Stimulated activated naive CD8-positive, alpha-beta T cell treated with anti-CD3 and anti-CD28 coated beads, Interleukin-15, Interleukin-2, amounts not matched to agents 100 ng/mL and 50 ng/mL, for 24 hours (primary cell): ENCODE results near the gene POM121.
"Not testable (repeated sequence)": the region's sequence is repeated elsewhere in the genome, so short reads cannot be mapped to it uniquely, and the experiment has no call there.

Source experiments
- H3K27ac Mint-ChIP-seq: one replicate; pipeline ENCODE4 v1.8.0; 2021; ENCODE audit warnings: mild to moderate bottlenecking, mixed read lengths
- H3K27me3 Mint-ChIP-seq: one replicate; pipeline ENCODE4 v1.8.0; 2021; ENCODE audit warnings: mixed read lengths
- H3K36me3 Mint-ChIP-seq: one replicate; pipeline ENCODE4 v1.8.0; 2021; ENCODE audit warnings: low read depth, mixed read lengths
- H3K4me1 Mint-ChIP-seq: one replicate; pipeline ENCODE4 v1.8.0; 2021; ENCODE audit warnings: low read depth, mixed read lengths
- H3K4me3 Mint-ChIP-seq: one replicate; pipeline ENCODE4 v1.8.0; 2021; ENCODE audit warnings: mild to moderate bottlenecking, mixed read lengths
- H3K9me3 Mint-ChIP-seq: one replicate; pipeline ENCODE4 v1.8.0; 2021; ENCODE audit warnings: mixed read lengths

Gene POM121

GRCh38 chr7:72942022-72942705, 17.3 kb downstream of the POM121 start:
- not testable (repeated sequence) for H3K27me3 Mint-ChIP-seq, H3K9me3 Mint-ChIP-seq, H3K4me1 Mint-ChIP-seq, H3K27ac Mint-ChIP-seq, H3K4me3 Mint-ChIP-seq
- H3K36me3 Mint-ChIP-seq: peaks cover 32% of the 10 kb centered on the region

DNA sequence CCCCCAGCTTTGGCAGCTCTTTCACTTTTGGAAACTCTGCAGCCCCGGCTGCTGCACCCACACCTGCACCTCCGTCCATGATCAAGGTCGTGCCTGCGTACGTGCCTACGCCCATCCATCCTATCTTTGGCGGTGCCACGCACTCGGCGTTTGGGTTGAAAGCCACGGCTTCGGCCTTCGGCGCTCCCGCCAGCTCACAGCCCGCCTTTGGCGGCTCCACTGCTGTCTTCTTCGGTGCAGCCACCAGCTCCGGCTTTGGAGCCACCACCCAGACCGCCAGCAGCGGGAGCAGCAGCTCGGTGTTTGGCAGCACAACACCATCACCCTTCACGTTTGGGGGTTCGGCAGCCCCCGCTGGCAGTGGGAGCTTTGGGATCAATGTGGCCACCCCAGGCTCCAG, 18.1 kb downstream of the POM121 start:
- peaks cover 30% of the 10 kb centered on the region for H3K36me3 Mint-ChIP-seq
- not testable (repeated sequence) for H3K9me3 Mint-ChIP-seq, H3K4me3 Mint-ChIP-seq, H3K27ac Mint-ChIP-seq, H3K4me1 Mint-ChIP-seq, H3K27me3 Mint-ChIP-seq

DNA sequence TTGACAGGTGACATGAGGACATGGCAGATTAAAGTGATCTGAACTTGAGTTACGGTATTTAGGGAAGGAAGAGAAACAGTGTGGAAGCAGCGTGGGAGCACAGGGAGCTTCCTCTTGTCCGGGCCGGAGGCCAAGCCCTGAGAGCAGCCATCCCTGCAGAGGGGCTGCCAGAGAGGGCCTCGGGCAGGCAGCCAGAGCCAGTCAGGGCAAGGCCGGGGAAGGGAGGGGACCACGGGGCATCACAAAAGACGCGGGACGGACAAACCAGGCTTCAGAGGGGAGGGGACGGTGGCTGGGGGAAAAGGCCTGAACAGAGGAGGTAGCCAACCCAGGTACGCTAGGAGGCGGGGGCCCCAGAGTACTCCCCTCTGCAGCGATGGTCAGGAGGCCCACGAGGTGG, 20.0 kb downstream of the POM121 start:
- not testable (repeated sequence) for H3K27me3 Mint-ChIP-seq, H3K4me1 Mint-ChIP-seq, H3K9me3 Mint-ChIP-seq, H3K27ac Mint-ChIP-seq, H3K4me3 Mint-ChIP-seq
- peaks cover 17% of the 10 kb centered on the region for H3K36me3 Mint-ChIP-seq

DNA sequence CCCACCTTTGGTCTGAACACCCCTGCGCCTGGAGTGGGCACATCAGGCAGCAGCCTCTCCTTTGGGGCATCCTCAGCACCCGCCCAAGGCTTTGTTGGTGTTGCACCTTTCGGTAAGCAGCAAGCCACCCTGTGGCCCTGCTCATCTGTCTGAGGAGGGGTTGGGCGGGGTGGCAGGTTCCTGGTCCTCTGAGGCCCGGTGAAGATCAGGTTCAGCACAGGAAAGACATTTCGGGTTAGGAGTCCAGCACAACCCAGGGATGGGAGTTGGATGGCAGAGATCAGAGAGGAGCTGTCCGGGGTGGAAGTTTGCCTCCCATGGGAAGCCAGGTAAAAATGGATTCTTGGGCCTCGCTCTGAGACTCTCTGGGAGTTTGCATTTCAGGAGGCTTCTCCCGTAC, 20.7 kb downstream of the POM121 start:
- not testable (repeated sequence) for H3K4me3 Mint-ChIP-seq, H3K27ac Mint-ChIP-seq, H3K4me1 Mint-ChIP-seq, H3K9me3 Mint-ChIP-seq, H3K27me3 Mint-ChIP-seq
- peaks cover 17% of the 10 kb centered on the region for H3K36me3 Mint-ChIP-seq

- H3K27ac Mint-ChIP-seq, H3K9me3 Mint-ChIP-seq, H3K27me3 Mint-ChIP-seq, H3K4me1 Mint-ChIP-seq, H3K4me3 Mint-ChIP-seq: not testable (repeated sequence)
- peaks cover 15% of the 10 kb centered on the region for H3K36me3 Mint-ChIP-seq
Observed at GRCh38 chr7:72946130-72946745, 21.3 kb downstream of the POM121 start.

GRCh38 chr7:72948714-72949113, 23.8 kb downstream of the POM121 start:
- H3K4me3 Mint-ChIP-seq, H3K9me3 Mint-ChIP-seq, H3K4me1 Mint-ChIP-seq, H3K27me3 Mint-ChIP-seq, H3K27ac Mint-ChIP-seq: not testable (repeated sequence)
- peaks cover 14% of the 10 kb centered on the region for H3K36me3 Mint-ChIP-seq

GRCh38 chr7:72949276-72949675, 24.4 kb downstream of the POM121 start:
- not testable (repeated sequence) for H3K4me1 Mint-ChIP-seq, H3K4me3 Mint-ChIP-seq, H3K9me3 Mint-ChIP-seq, H3K27me3 Mint-ChIP-seq, H3K27ac Mint-ChIP-seq
- peaks cover 11% of the 10 kb centered on the region for H3K36me3 Mint-ChIP-seq

- not testable (repeated sequence) for H3K4me3 Mint-ChIP-seq, H3K27me3 Mint-ChIP-seq, H3K9me3 Mint-ChIP-seq, H3K4me1 Mint-ChIP-seq, H3K36me3 Mint-ChIP-seq, H3K27ac Mint-ChIP-seq
Observed at GRCh38 chr7:72949686-72950085, 24.8 kb downstream of the POM121 start.

- H3K27me3 Mint-ChIP-seq, H3K9me3 Mint-ChIP-seq, H3K4me3 Mint-ChIP-seq, H3K27ac Mint-ChIP-seq, H3K4me1 Mint-ChIP-seq, H3K36me3 Mint-ChIP-seq: not testable (repeated sequence)
Observed at GRCh38 chr7:72950432-72950831, 25.5 kb downstream of the POM121 start.

GRCh38 chr7:72953901-72954562, 29.1 kb downstream of the POM121 start:
- H3K27ac Mint-ChIP-seq, H3K4me1 Mint-ChIP-seq, H3K9me3 Mint-ChIP-seq, H3K27me3 Mint-ChIP-seq, H3K36me3 Mint-ChIP-seq: not testable (repeated sequence)
- peak overlapping the region; percentile 64 for H3K4me3 Mint-ChIP-seq

- not testable (repeated sequence) for H3K4me1 Mint-ChIP-seq, H3K36me3 Mint-ChIP-seq, H3K27me3 Mint-ChIP-seq, H3K9me3 Mint-ChIP-seq
- H3K4me3 Mint-ChIP-seq: peak overlapping the region; percentile 77
- peak overlapping the region; percentile 75 for H3K27ac Mint-ChIP-seq
Observed at GRCh38 chr7:72954563-72955198, 29.8 kb downstream of the POM121 start.

- H3K9me3 Mint-ChIP-seq, H3K27me3 Mint-ChIP-seq, H3K4me3 Mint-ChIP-seq, H3K27ac Mint-ChIP-seq, H3K4me1 Mint-ChIP-seq, H3K36me3 Mint-ChIP-seq: not testable (repeated sequence)
Observed at GRCh38 chr7:72960029-72960428, 35.1 kb downstream of the POM121 start.

- H3K36me3 Mint-ChIP-seq, H3K27me3 Mint-ChIP-seq, H3K9me3 Mint-ChIP-seq, H3K27ac Mint-ChIP-seq, H3K4me3 Mint-ChIP-seq, H3K4me1 Mint-ChIP-seq: not testable (repeated sequence)
Observed at GRCh38 chr7:72960626-72961345, 35.9 kb downstream of the POM121 start.

DNA sequence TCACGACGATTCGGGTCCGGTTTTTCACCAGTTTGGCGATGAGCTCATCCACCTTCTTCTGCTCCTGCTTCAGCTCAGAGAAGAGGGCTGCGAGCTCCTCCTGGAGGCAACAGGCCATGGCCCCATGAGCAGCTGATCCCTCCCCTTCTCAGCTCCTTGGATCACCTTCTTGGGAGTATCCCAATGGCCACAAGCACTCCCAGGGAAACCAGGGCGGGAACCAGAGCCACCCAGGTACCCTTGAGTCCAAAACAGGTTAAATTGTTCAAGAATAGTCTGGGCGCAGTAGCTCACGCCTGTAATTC, 36.4 kb downstream of the POM121 start:
- not testable (repeated sequence) for H3K27me3 Mint-ChIP-seq, H3K9me3 Mint-ChIP-seq, H3K4me3 Mint-ChIP-seq, H3K27ac Mint-ChIP-seq, H3K36me3 Mint-ChIP-seq, H3K4me1 Mint-ChIP-seq

- H3K4me1 Mint-ChIP-seq, H3K27ac Mint-ChIP-seq, H3K4me3 Mint-ChIP-seq, H3K27me3 Mint-ChIP-seq, H3K36me3 Mint-ChIP-seq, H3K9me3 Mint-ChIP-seq: not testable (repeated sequence)
Observed at GRCh38 chr7:72963056-72963455, 38.2 kb downstream of the POM121 start.
